Hematopoietic multipotent progenitor cell treated with erythropoietin and hydrocortisone succinate and interleukin-3 and kit ligand, for 17 days (in vitro differentiated cells): ENCODE data around the gene SND1.

Source experiments
- DNase-seq: peaks from one replicate; pipeline ENCODE4 v3.0.0-alpha.2; 2015; ENCODE audit warnings: low spot score

Gene SND1

GRCh38 chr7:128071801-128072200 is 419.8 kb downstream of the SND1 start:
- no peak for DNase-seq

GRCh38 chr7:128073671-128074310 is 421.8 kb downstream of the SND1 start:
- no peak for DNase-seq

- no peak for DNase-seq
These were observed 422.3 kb downstream of the SND1 start for GRCh38 chr7:128074336-128074735.

GRCh38 chr7:128074736-128075135 is 422.7 kb downstream of the SND1 start:
- no peak for DNase-seq

GRCh38 chr7:128075242-128076095 is 423.5 kb downstream of the SND1 start:
- DNase-seq, result no peak

GRCh38 chr7:128076196-128076795 is 424.3 kb downstream of the SND1 start:
- DNase-seq, result no peak

- no peak for DNase-seq
These were observed 424.8 kb downstream of the SND1 start for GRCh38 chr7:128076796-128077271.

GRCh38 chr7:128078309-128078708 is 426.3 kb downstream of the SND1 start:
- DNase-seq, result no peak

GRCh38 chr7:128080169-128080568 is 428.2 kb downstream of the SND1 start:
- DNase-seq, result no peak

GRCh38 chr7:128081351-128081750 is 429.4 kb downstream of the SND1 start:
- no peak for DNase-seq

GRCh38 chr7:128081808-128082207 is 429.8 kb downstream of the SND1 start:
- no peak for DNase-seq

GRCh38 chr7:128082431-128082830 is 430.4 kb downstream of the SND1 start:
- DNase-seq, result no peak

- no peak for DNase-seq
These were observed 433.1 kb downstream of the SND1 start for GRCh38 chr7:128084896-128085608.

- DNase-seq, result no peak
These were observed 438.5 kb downstream of the SND1 start for GRCh38 chr7:128090492-128090891.

- no peak for DNase-seq
These were observed 439.1 kb downstream of the SND1 start for GRCh38 chr7:128091106-128091505.

- DNase-seq, result no peak
These were observed 440.2 kb downstream of the SND1 start for GRCh38 chr7:128092221-128092620.

GRCh38 chr7:128093614-128094570 is 441.9 kb downstream of the SND1 start:
- DNase-seq, result no peak

GRCh38 chr7:128094686-128095085 is 442.7 kb downstream of the SND1 start:
- DNase-seq, result no peak

GRCh38 chr7:128097211-128097731 is 445.3 kb downstream of the SND1 start:
- DNase-seq, result no peak

GRCh38 chr7:128098629-128099028 is 446.6 kb downstream of the SND1 start:
- DNase-seq, result no peak

- no peak for DNase-seq
These were observed 447.2 kb downstream of the SND1 start for GRCh38 chr7:128099204-128099671.
